GM23338 (cell line): ENCODE results near the gene CYP24A1. TPM values are rescaled to one million over a fixed set of nuclear protein-coding genes. Genes with fewer than 3 reads are reported as not detected.
A peak's percentile ranks its signal among the peaks of the same experiment; 100 is the strongest.

Experiments used
- ATAC-seq: fragments of 200-7000 bp; cut with Tn5 transposase; 3 replicates; pipeline ENCODE4 v1.9.1; 2020
- DNase-seq: peaks from one replicate; pipeline ENCODE4 v3.0.0-alpha.2; 2015; ENCODE audit warnings: low spot score
- H2AFZ ChIP-seq: fragments of 200-600 bp; sonication (generic); 2 replicates; pipeline ENCODE4 v1.8.0; 2016; ENCODE audit warnings: antibody characterized with exemption, mild to moderate bottlenecking, moderate library complexity
- H3F3A ChIP-seq: fragments of 200-600 bp; sonication (generic); replicated peaks from 2 replicates; pipeline ENCODE4 v1.8.0; 2017; ENCODE audit warnings: antibody characterized with exemption, mixed run types, low read depth
- H3K27ac ChIP-seq: fragments of 200-600 bp; sonication (generic); 2 replicates; pipeline ENCODE4 v1.6.1; 2016; ENCODE audit warnings: low read depth
- H3K27me3 ChIP-seq: fragments of 200-600 bp; sonication (generic); 2 replicates; pipeline ENCODE4 v1.8.0; 2016; ENCODE audit warnings: mild to moderate bottlenecking, mixed run types, moderate library complexity; ENCODE audit not compliant: insufficient read depth
- H3K36me3 ChIP-seq: fragments of 200-600 bp; sonication (generic); 2 replicates; pipeline ENCODE4 v1.8.0; 2016; ENCODE audit warnings: mild to moderate bottlenecking; ENCODE audit not compliant: insufficient read depth
- H3K4me1 ChIP-seq: fragments of 200-600 bp; sonication (generic); 2 replicates; pipeline ENCODE4 v1.8.0; 2016; ENCODE audit warnings: mild to moderate bottlenecking, moderate library complexity; ENCODE audit not compliant: insufficient read depth
- H3K4me2 ChIP-seq: fragments of 200-600 bp; sonication (generic); 2 replicates; pipeline ENCODE4 v1.7.1; 2017; ENCODE audit warnings: mixed run types
- H3K4me3 ChIP-seq: fragments of 200-600 bp; sonication (generic); 2 replicates; pipeline ENCODE4 v1.6.1; 2016; ENCODE audit warnings: mixed run types
- H3K79me2 ChIP-seq: fragments of 200-600 bp; sonication (generic); replicated peaks from 2 replicates; pipeline ENCODE4 v1.8.0; 2017; ENCODE audit warnings: mild to moderate bottlenecking; ENCODE audit not compliant: insufficient read depth
- H3K9me2 ChIP-seq: fragments of 200-600 bp; sonication (generic); 2 replicates; pipeline ENCODE4 v1.8.0; 2017; ENCODE audit not compliant: insufficient read depth
- H4K20me1 ChIP-seq: fragments of 200-600 bp; sonication (generic); replicated peaks from 2 replicates; pipeline ENCODE4 v1.8.0; 2017; ENCODE audit warnings: mild to moderate bottlenecking; ENCODE audit not compliant: insufficient read depth
- H3K27ac Mint-ChIP-seq: 2 replicates; pipeline ENCODE4 v1.8.0; 2020; ENCODE audit warnings: inconsistent platforms, mild to moderate bottlenecking, moderate library complexity, mixed read lengths
- H3K27me3 Mint-ChIP-seq: 3 replicates; pipeline ENCODE4 v1.8.0; 2022; ENCODE audit warnings: low read depth, mild to moderate bottlenecking, moderate library complexity, mixed read lengths, inconsistent platforms; ENCODE audit not compliant: insufficient read depth, poor library complexity
- H3K36me3 Mint-ChIP-seq: 3 replicates; pipeline ENCODE4 v1.8.0; 2021; ENCODE audit warnings: low read depth, mild to moderate bottlenecking, inconsistent platforms, moderate library complexity, mixed read lengths
- H3K4me1 Mint-ChIP-seq: 3 replicates; pipeline ENCODE4 v1.8.0; 2020; ENCODE audit warnings: mild to moderate bottlenecking, inconsistent platforms, mixed read lengths
- H3K4me3 Mint-ChIP-seq: 3 replicates; pipeline ENCODE4 v1.8.0; 2021; ENCODE audit warnings: moderate library complexity, mild to moderate bottlenecking, inconsistent platforms, mixed read lengths
- H3K9me3 Mint-ChIP-seq: 3 replicates; pipeline ENCODE4 v1.8.0; 2020; ENCODE audit warnings: moderate library complexity, mild to moderate bottlenecking, inconsistent platforms, mixed read lengths
- CREB1 ChIP-seq: fragments of 250-450 bp; sonication (Bioruptor Pico); IDR thresholded peaks from 2 replicates; pipeline ENCODE4 v1.5.0; 2020; ENCODE audit warnings: low read depth, mild to moderate bottlenecking, moderate library complexity
- EZH2 ChIP-seq: fragments of 200-600 bp; sonication (generic); IDR thresholded peaks from one replicate; pipeline ENCODE4 v1.8.0; 2017; ENCODE audit warnings: antibody characterized with exemption, mild to moderate bottlenecking, low read depth; ENCODE audit not compliant: unreplicated experiment
- EZH2phosphoT487 ChIP-seq: fragments of 200-600 bp; sonication (generic); IDR thresholded peaks from one replicate; pipeline ENCODE4 v1.8.1; 2018; ENCODE audit warnings: antibody characterized with exemption; ENCODE audit not compliant: unreplicated experiment
- NANOG ChIP-seq: IDR thresholded peaks from 2 replicates; pipeline ENCODE4 v1.6.1; 2016; ENCODE audit warnings: antibody characterized with exemption, borderline replicate concordance
- POLR2AphosphoS5 ChIP-seq: IDR thresholded peaks from 2 replicates; pipeline ENCODE4 v1.6.1; 2016; ENCODE audit warnings: antibody characterized with exemption, low read depth
- REST ChIP-seq: IDR thresholded peaks from one replicate; pipeline ENCODE4 v1.6.1; 2018; ENCODE audit warnings: antibody characterized with exemption; ENCODE audit not compliant: unreplicated experiment
- STAT1 ChIP-seq: IDR thresholded peaks from one replicate; pipeline ENCODE4 v1.6.1; 2016; ENCODE audit warnings: antibody characterized with exemption; ENCODE audit not compliant: unreplicated experiment
- ZNF114 ChIP-seq: fragments of 250-450 bp; sonication (Bioruptor Pico); IDR thresholded peaks from 2 replicates; pipeline ENCODE4 v1.5.0; 2020; ENCODE audit warnings: mild to moderate bottlenecking, moderate library complexity
- ZNF331 ChIP-seq: fragments of 250-450 bp; sonication (Bioruptor Pico); IDR thresholded peaks from 2 replicates; pipeline ENCODE4 v1.5.0; 2020; ENCODE audit warnings: low read depth, mild to moderate bottlenecking, moderate library complexity
- polyA plus RNA-seq: library from polyadenylated mRNA; unstranded; fragments of >200 nt; fragmentation: Nextera tagmentation; extraction: Ambion mirVana; gene quantifications from 2 replicates; pipeline ENCODE4 v1.2.1, GENCODE V29; 2016
- total RNA-seq: library from RNA; depleted of rRNA; stranded (reverse); fragments of >200 nt; shearing (Covaris generic); gene quantifications from 2 replicates; pipeline ENCODE4 v1.2.3, GENCODE V29; 2014
- TF ChIP-seq, protein P1 (sequence below): IDR thresholded peaks from 2 replicates; pipeline ENCODE4 v1.6.1; 2016; ENCODE audit warnings: antibody characterized with exemption

CYP24A1 gene
- total and polyA plus RNA-seq, 2 experiments from 2014 or later: 0.10 TPM; not detected in 1

- Mint-ChIP-seq H3K36me3 (no peaks in the 10 kb centered on the region), H3K4me3 (no peak overlapping the region), H3K27me3 (no peaks in the 10 kb centered on the region), H3K27ac (no peak overlapping the region), H3K9me3 (no peaks in the 10 kb centered on the region), H3K4me1 (no peaks in the 10 kb centered on the region; the same call in 2 of the 3 replicates)
- H3K4me3 ChIP-seq: no peak overlapping the region
- no peaks in the 10 kb centered on the region for H3K36me3 ChIP-seq
- H3K4me2 ChIP-seq: no peak overlapping the region
- H3F3A ChIP-seq: no peaks in the 10 kb centered on the region
- DNase-seq (peak; percentile 76), ATAC-seq (peak; percentile 67)
- TF ChIP-seq, protein P1, sequence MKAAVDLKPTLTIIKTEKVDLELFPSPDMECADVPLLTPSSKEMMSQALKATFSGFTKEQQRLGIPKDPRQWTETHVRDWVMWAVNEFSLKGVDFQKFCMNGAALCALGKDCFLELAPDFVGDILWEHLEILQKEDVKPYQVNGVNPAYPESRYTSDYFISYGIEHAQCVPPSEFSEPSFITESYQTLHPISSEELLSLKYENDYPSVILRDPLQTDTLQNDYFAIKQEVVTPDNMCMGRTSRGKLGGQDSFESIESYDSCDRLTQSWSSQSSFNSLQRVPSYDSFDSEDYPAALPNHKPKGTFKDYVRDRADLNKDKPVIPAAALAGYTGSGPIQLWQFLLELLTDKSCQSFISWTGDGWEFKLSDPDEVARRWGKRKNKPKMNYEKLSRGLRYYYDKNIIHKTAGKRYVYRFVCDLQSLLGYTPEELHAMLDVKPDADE: no peak
- no peak for TF ChIP-seq REST
- TF ChIP-seq POLR2AphosphoS5: no peak
- no peak overlapping the region for H2AFZ ChIP-seq
- H3K79me2 ChIP-seq: no peaks in the 10 kb centered on the region
- H3K4me1 ChIP-seq: peaks cover 3% of the 10 kb centered on the region; the same call in 1 of the 2 replicates
- H4K20me1 ChIP-seq: no peaks in the 10 kb centered on the region
- H3K27me3 ChIP-seq: no peaks in the 10 kb centered on the region
- H3K27ac ChIP-seq: no peak overlapping the region
- no peaks in the 10 kb centered on the region; the same call in 1 of the 2 replicates for H3K9me2 ChIP-seq
Measured at GRCh38 chr20:54132612-54133433, 41.0 kb downstream of the CYP24A1 start.

DNA sequence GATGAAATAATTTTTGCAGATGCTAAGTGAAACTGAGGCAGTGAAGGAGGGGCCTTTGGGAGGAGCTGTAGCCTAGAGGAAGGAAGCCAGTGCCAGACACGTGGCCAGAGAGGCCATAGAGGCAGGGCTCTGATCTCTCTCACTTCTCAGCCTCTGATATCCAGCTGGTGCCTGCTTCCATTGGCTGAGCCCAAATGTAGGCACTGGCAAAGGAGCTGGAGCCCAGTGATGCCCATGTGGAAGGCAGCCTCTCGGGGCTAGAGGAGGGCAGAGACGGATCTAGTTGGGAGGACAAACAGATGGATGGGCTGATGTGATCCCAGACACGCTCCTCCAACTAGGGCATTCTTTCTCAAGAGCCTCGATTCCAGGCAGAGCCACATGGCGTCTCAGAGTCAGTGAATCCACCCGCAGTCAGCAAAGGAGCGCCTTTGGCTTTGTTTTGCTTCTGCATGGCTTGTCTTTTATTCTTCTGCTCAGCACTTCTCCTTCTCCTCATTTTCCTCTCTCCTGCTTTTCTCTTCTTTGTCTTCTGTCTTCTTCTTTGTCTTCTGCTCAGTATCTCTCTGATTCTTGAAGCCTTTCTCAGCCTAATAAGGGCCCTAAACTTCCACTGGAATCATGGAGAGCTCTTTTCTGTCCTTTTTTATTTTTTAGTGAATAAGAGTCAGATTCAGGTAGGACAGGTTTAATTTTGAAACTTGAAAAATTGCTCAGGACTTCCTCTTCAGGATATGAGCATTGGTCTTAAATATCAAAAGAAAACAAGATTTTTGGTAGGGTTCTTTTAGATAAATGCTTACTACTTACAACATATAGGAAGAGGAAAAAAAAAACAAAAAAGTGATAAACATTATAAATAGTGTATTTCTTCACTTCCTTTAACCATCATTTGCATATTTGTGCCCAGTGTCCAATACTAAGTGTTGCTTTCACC is 41.8 kb downstream of the CYP24A1 start:
- no peak overlapping the region for H3K4me3 Mint-ChIP-seq
- H3K4me2 ChIP-seq: no peak overlapping the region
- H3K27ac ChIP-seq: no peak overlapping the region
- TF ChIP-seq EZH2: no peak
- no peak for TF ChIP-seq EZH2phosphoT487
- no peak for TF ChIP-seq ZNF331 (CRISPR knock-in tag)
- TF ChIP-seq CREB1: no peak
- no peak for TF ChIP-seq STAT1
- TF ChIP-seq POLR2AphosphoS5: no peak
- TF ChIP-seq NANOG: no peak
- no peak for TF ChIP-seq ZNF114 (CRISPR knock-in tag)

More for the DNA sequence above, 41.8 kb downstream of the CYP24A1 start:
- Mint-ChIP-seq H3K9me3 (no peaks in the 10 kb centered on the region), H3K4me1 (no peaks in the 10 kb centered on the region; the same call in 2 of the 3 replicates), H3K27ac (no peak overlapping the region), H3K27me3 (no peaks in the 10 kb centered on the region), H3K36me3 (no peaks in the 10 kb centered on the region)
- no peaks in the 10 kb centered on the region for H3K79me2 ChIP-seq
- peak overlapping the region; percentile 33; the same call in 1 of the 2 replicates for H2AFZ ChIP-seq
- no peak for DNase-seq
- no peaks in the 10 kb centered on the region for H3K36me3 ChIP-seq
- no peaks in the 10 kb centered on the region for H3K27me3 ChIP-seq
- no peaks in the 10 kb centered on the region for H4K20me1 ChIP-seq
- H3K4me1 ChIP-seq: peaks cover 3% of the 10 kb centered on the region; the same call in 1 of the 2 replicates
- H3K4me3 ChIP-seq: no peak overlapping the region
- no peak; the same call in 2 of the 3 replicates for ATAC-seq
- H3K9me2 ChIP-seq: no peaks in the 10 kb centered on the region; the same call in 1 of the 2 replicates
- H3F3A ChIP-seq: no peaks in the 10 kb centered on the region
